ENCODE measurements around the gene ANKRD44. TPM values are rescaled to one million over a fixed set of nuclear protein-coding genes. Genes with fewer than 3 reads are reported as not detected.

Gene ANKRD44
- total RNA-seq, 1 experiment from 2014 or later: 2.4 TPM

DNA sequence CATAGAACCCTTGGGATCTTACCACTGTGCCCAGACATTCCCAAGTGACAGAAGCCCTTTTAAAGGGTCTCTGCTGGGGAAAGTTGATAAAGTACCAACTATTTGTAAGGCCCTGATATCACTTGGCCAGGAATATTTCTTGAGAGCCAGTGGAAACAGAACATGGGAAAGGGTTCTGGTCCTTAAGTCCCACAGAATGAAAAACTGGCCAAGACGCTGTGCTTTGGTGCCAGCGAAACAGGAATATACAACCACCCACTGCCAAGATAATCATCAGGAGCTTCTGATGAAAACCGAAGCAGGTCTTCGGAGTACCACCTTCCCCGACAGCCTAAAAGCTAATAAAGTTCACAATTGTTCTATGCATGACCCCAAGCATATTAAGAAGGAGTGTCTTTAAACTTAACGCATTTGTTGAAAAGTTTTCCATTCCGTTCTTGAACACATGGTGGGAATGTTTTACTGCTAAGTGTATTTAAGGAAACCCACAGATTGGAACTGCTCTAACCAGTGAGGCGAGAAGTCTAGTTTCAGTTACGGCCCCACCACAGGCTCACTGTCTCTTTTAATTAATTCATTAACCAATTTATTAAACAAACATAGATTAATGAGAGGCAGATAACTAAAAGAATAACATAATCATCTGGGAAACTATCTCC is 152.6 kb downstream of the ANKRD44 start:
- H3K4me3 ChIP-seq (ENCODE audit: low read length): peak overlapping the region; percentile 51; the same call in 1 of the 2 replicates
- TF ChIP-seq, protein P1, sequence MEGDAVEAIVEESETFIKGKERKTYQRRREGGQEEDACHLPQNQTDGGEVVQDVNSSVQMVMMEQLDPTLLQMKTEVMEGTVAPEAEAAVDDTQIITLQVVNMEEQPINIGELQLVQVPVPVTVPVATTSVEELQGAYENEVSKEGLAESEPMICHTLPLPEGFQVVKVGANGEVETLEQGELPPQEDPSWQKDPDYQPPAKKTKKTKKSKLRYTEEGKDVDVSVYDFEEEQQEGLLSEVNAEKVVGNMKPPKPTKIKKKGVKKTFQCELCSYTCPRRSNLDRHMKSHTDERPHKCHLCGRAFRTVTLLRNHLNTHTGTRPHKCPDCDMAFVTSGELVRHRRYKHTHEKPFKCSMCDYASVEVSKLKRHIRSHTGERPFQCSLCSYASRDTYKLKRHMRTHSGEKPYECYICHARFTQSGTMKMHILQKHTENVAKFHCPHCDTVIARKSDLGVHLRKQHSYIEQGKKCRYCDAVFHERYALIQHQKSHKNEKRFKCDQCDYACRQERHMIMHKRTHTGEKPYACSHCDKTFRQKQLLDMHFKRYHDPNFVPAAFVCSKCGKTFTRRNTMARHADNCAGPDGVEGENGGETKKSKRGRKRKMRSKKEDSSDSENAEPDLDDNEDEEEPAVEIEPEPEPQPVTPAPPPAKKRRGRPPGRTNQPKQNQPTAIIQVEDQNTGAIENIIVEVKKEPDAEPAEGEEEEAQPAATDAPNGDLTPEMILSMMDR (conservative IDR thresholded peaks at IDR 0.05; ENCODE audit: low read depth, low read length): no peak
- TF ChIP-seq EZH2phosphoT487 (IDR thresholded peaks at IDR 0.05; ENCODE audit: borderline replicate concordance, low read length) (no peak), EZH2 (IDR thresholded peaks at IDR 0.05; ENCODE audit: low read length, unreplicated experiment) (no peak)
- peak overlapping the region; percentile 78 for H3K4me2 ChIP-seq (ENCODE audit: low read length)
- no peak for DNase-seq
- no peaks in the 10 kb centered on the region for H3K9me3 ChIP-seq (ENCODE audit: low read length)
- peak overlapping the region; percentile 47 for H3K9ac ChIP-seq (ENCODE audit: low read length)
- H3K9me2 ChIP-seq (replicated peaks; ENCODE audit: low read length): no peaks in the 10 kb centered on the region
- H3K36me3 ChIP-seq (ENCODE audit: low read depth, low read length): no peaks in the 10 kb centered on the region
- no peak for ATAC-seq
- H3F3A ChIP-seq (ENCODE audit: low read length, unreplicated experiment): peaks cover 18% of the 10 kb centered on the region
- H3K4me1 ChIP-seq (ENCODE audit: insufficient read depth, low read length): peaks cover 36% of the 10 kb centered on the region
- no peaks in the 10 kb centered on the region for H3K79me2 ChIP-seq (ENCODE audit: low read length)
- ChIA-PET CTCF (interaction anchor here (2.3 kb wide), 1 partner anchor 21 kb away, joined by 12 read pairs; no protein-coding TSS in a partner anchor), POLR2A (ENCODE audit: unreplicated experiment) (no interaction called here)
- H2AFZ ChIP-seq (ENCODE audit: low read length): peak overlapping the region; percentile 37; the same call in 1 of the 2 replicates
- no peaks in the 10 kb centered on the region for H4K20me1 ChIP-seq (ENCODE audit: low read length)
- peak overlapping the region; percentile 93 for H3K27ac ChIP-seq (ENCODE audit: low read length)
- no peaks in the 10 kb centered on the region for H3K27me3 ChIP-seq (ENCODE audit: low read length)
- BruUV-seq (replicated peaks): no TSS peak
- intact Hi-C loops (cut with micrococcal nuclease): loop anchor here (5.0 kb wide), 1 partner anchor 549 kb away; the partner anchor contains the start of gene MARS2

DNA sequence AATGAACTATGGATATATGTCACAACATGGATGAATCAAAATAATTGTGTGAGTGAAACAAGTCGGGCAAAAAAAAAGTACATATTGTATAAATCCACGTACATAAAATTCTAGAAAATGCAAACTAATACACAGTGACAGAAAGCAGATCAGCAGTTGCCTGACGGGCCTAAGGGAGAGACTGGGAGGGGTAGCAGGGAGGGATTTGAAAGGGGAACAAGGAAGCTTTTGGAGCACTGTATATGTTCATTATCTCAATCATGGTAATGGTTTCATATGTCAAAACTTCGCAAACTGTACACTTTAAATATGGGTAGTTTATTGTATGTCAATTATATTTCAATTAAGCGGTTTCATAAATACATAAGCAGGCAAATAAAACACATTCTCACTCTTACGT is 153.8 kb downstream of the ANKRD44 start:
- Histone ChIP-seq H3K4me2 (ENCODE audit: low read length) (no peak overlapping the region), H3K9ac (ENCODE audit: low read length) (no peak overlapping the region), H3K36me3 (ENCODE audit: low read depth, low read length) (no peaks in the 10 kb centered on the region), H3K27me3 (ENCODE audit: low read length) (no peaks in the 10 kb centered on the region), H3F3A (ENCODE audit: low read length, unreplicated experiment) (peaks cover 18% of the 10 kb centered on the region), H3K9me3 (ENCODE audit: low read length) (no peaks in the 10 kb centered on the region), H3K79me2 (ENCODE audit: low read length) (no peaks in the 10 kb centered on the region), H4K20me1 (ENCODE audit: low read length) (no peaks in the 10 kb centered on the region), H3K4me3 (ENCODE audit: low read length) (no peak overlapping the region), H3K9me2 (replicated peaks; ENCODE audit: low read length) (no peaks in the 10 kb centered on the region), H2AFZ (ENCODE audit: low read length) (no peak overlapping the region), H3K27ac (ENCODE audit: low read length) (no peak overlapping the region), H3K4me1 (ENCODE audit: insufficient read depth, low read length) (peaks cover 44% of the 10 kb centered on the region)
- POLR2A ChIA-PET (ENCODE audit: unreplicated experiment): no interaction called here
- TF ChIP-seq EZH2 (IDR thresholded peaks at IDR 0.05; ENCODE audit: low read length, unreplicated experiment): no peak
- TF ChIP-seq, protein P1 (conservative IDR thresholded peaks at IDR 0.05; ENCODE audit: low read depth, low read length): no peak
- no peak for DNase-seq
- BruUV-seq (replicated peaks): no TSS peak
- intact Hi-C loops (cut with micrococcal nuclease): loop anchor here (5.0 kb wide), 1 partner anchor 551 kb away; the partner anchor contains the start of gene MARS2
- CTCF ChIA-PET: no interaction called here
- no peak for ATAC-seq

Data from PC-3 (cell line).